HG02798 (cell line): ENCODE data around the gene GABRP.
"Not testable (repeated sequence)": the region's sequence is repeated elsewhere in the genome, so short reads cannot be mapped to it uniquely, and the experiment has no call there.

ENCODE experiments used
- ATAC-seq: cut with Tn5 transposase; IDR thresholded peaks from one replicate; pipeline ENCODE4 v1.9.1; 2021; ENCODE audit warnings: mild to moderate bottlenecking; ENCODE audit not compliant: unreplicated experiment, poor library complexity

Gene GABRP

GRCh38 chr5:170754508-170754907 is 29.0 kb upstream of the GABRP start:
- ATAC-seq, result not testable (repeated sequence)

DNA sequence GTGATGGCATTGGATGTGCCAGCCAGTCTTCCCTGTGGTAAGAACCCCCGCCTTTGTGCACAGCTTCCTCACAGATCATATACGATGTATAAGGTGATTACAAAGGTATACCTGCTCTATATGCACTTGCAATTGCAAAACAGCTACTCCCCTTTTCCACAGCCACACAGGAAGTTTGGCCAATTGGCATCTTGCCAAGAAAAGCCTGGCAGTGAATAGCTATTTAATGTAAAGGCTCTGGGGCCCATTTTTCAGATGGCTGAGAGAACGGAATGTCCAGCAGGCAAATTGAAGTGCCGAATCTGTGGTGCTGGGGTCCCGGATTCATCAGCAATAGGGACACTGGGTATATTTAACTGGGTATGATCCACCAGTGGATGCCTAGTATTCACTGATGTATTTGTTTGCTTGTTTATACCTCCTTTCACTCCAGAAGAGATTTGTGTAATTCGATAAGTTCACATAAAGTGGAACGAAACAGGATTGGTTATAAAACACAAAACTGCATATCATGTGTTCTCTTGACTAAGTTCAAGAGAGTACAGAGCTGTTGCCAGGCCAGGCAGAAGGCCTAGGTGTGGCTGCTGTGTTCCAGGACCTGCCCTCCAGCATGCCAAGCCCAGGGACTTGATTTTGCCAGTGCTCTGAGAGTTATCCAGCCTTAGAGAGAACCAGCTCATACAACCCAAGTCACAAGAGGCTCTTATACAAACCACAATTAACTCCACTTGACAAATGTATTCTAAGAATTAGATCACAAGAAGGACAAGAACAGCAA is 27.7 kb upstream of the GABRP start:
- ATAC-seq, result no peak

DNA sequence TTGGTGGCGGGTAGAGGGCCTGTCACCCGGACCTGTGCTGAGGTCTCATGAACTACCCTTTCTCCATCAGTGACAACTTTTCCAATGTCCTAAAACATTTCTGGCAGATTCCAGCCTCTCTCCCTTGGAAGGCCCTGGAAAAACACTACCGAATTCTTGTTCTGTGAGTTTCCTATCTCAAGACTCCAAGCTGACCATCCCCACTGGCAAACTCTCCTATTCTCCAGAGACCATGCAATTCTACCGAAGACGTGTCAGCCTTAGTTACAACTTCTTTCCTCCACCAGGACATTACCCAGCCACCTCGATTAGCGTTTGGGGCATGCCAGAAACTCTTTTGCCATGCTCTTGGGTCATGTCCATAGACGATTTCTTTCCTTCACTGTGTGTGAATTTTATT is 26.8 kb upstream of the GABRP start:
- ATAC-seq, result no peak

GRCh38 chr5:170757182-170757601 is 26.3 kb upstream of the GABRP start:
- ATAC-seq, result peak; percentile 78

- ATAC-seq, result no peak
These were observed 25.9 kb upstream of the GABRP start for GRCh38 chr5:170757669-170758068.

- ATAC-seq, result no peak
These were observed 25.0 kb upstream of the GABRP start for GRCh38 chr5:170758481-170758880.

- no peak for ATAC-seq
These were observed 23.4 kb upstream of the GABRP start for GRCh38 chr5:170760113-170760512.

DNA sequence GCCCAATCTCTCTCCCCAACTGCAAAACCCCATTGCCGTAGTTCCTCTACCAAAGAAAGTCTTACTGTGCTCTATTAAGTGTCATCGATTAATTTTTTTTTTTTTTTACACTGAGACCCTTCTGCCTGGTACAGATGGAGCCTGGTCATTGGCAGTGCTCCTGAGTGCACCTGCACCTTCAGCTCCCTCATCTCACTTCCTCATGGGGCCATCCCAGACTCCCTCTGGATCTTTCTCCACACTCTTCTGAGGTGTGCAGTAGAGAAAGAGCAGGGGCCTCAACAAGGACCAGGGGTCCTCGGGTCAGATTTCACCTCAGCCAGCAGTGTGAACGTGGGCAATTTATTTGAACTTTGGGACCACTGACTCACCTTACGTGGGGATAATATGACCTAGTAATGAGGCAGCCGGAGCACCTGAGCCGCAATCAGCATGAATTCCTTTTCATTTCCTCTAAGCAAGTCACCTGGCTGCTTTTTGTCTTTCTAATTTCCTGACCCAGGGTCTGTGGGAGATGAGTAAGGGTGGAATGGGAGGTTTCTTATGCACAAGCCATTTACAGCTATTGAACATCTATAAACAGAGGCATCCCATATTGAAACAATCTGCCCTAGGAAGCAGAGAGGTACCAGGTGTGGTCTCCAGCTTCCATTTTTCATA is 22.3 kb upstream of the GABRP start:
- ATAC-seq, result no peak

DNA sequence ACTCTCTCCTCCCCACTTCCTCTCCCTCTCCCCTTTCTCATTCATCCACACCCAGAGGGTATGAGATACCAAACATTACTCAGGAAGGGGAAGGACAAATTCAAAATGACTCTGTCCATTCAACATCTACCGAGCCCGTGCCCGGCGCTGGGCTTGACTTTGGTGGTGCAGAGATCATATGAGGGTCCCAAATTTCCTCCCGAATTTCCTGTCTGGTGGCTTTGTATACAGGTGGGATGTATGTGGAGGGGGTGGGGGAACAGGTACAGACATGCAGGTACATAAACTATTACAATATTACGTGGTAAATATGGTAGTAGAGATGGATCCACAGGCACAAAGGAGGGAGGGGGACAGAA is 21.8 kb upstream of the GABRP start:
- ATAC-seq, result no peak

- not testable (repeated sequence) for ATAC-seq
These were observed 21.2 kb upstream of the GABRP start for GRCh38 chr5:170762298-170762697.

GRCh38 chr5:170765868-170766267 is 17.7 kb upstream of the GABRP start:
- not testable (repeated sequence) for ATAC-seq

GRCh38 chr5:170769246-170769645 is 14.3 kb upstream of the GABRP start:
- no peak for ATAC-seq

- ATAC-seq, result no peak
These were observed 13.6 kb upstream of the GABRP start for GRCh38 chr5:170769898-170770416.

DNA sequence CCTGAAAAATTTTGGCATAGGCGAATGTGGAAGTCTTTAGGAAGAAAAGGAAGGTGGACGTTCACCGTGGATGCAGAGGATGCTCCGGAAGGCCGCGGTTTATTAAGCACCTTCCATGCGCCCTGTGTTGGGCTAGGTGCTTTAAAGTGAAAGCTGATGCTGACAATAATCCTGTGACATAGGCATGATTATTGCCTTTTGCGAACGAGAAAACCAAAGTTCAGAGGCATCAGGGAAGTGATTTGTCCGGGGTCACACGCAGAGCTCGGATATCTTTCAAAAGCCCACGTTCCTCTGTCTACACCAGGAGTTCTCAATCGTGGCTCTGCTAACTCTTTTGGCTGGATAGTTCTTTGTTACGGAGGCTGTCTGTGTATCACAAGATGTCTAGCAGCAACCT is 12.0 kb upstream of the GABRP start:
- no peak for ATAC-seq

GRCh38 chr5:170773024-170773985 is 10.2 kb upstream of the GABRP start:
- no peak for ATAC-seq

GRCh38 chr5:170774831-170775230 is 8.7 kb upstream of the GABRP start:
- no peak for ATAC-seq

GRCh38 chr5:170781946-170782345 is 1.6 kb upstream of the GABRP start:
- no peak for ATAC-seq

GRCh38 chr5:170782438-170782837 is 1.1 kb upstream of the GABRP start:
- no peak for ATAC-seq

DNA sequence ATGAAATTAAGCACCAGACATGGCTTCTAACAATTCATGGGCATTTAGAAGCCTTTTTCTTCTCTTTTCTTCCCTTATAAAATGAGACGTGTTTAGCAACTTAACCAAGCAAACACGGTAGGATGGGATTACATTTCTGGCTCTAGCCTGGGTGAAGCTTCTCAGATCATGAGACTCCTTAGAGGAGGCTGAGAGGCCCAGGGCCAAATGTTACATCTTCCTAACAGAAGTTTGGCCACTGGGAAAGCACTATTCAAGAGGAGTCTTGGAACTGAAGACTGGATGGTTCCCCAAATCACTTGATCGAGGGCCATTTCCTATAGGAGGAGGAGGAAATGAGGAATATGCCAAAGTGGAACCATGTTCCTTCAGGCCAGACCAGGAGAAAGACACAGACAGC is 1.9 kb downstream of the GABRP start:
- no peak for ATAC-seq

- ATAC-seq, result no peak
These were observed 3.7 kb downstream of the GABRP start for GRCh38 chr5:170787216-170787615.
